Right ventricle myocardium superior (tissue), 1 donor: ENCODE measurements around the gene KCNJ6. TPM values are rescaled to one million over a fixed set of nuclear protein-coding genes. Genes with fewer than 3 reads are reported as not detected.
"Not testable (repeated sequence)": the region's sequence is repeated elsewhere in the genome, so short reads cannot be mapped to it uniquely, and the experiment has no call there.

Experiments
- ATAC-seq: fragments of 200-7000 bp; cut with Tn5 transposase; one replicate; pipeline ENCODE4 v1.9.1; 2020; ENCODE audit warnings: mild to moderate bottlenecking; ENCODE audit not compliant: poor library complexity
- DNase-seq: peaks from one replicate; pipeline ENCODE4 v3.0.0-alpha.2; 2020
- intact Hi-C: fragments of 100-400 bp; cut with DNase I; formaldehyde crosslinking; loops from one replicate; pipeline ENCODE4 v1.11.2; 2022
- total RNA-seq: library from RNA; stranded (reverse); fragmentation: NEBNext Ultra II Directional; extraction: Animal tissue kit (Norgen Biotek cat#: 25700); gene quantifications from one replicate; pipeline ENCODE4 v1.2.1, GENCODE V29; 2021
- donor health status: DM: no; HTN: yes; CAD: no; lungs with severe emphysema.

The KCNJ6 gene
- total RNA-seq, 1 donor from 2014 or later, result not detected

DNA sequence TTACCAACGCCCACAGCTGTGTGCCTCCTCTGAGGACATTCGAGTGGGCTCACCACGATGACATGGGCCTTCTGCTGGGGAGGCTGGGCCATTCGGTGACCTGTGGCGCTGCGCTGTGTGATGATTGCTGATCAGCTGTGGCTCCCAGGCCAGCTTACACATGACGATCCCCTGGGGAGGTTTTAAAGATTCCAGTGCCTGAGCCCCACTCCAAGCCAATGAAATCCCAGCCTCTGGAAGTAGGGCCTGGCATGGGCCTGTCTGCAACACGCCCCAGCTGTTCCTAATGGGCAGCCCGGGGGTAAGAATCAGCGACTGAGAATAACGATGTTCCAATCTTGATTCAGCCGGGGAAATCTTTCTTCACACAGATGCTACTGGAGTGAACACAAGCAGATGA lies 153.7 kb downstream of the KCNJ6 start:
- DNase-seq (no peak), ATAC-seq (peak; percentile 45)
- intact Hi-C loops, result no loop called here

DNA sequence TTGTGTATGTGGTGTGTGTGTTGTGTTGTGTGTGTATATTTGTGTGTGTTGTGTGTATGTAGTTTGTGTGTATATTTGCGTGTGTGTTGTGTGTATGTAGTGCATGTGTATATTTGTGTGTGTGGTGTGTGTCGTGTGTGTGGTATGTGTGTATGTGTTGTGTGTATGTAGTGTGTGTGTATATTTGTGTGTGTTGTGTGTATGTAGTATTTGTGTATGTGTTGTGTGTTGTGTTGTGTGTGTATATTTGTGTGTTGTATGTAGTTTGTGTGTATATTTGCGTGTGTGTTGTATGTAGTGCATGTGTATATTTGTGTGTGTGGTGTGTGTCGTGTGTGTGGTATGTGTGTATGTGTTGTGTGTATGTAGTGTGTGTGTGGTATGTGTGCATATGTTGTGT lies 154.9 kb downstream of the KCNJ6 start:
- DNase-seq, intact Hi-C loops, ATAC-seq: not testable (repeated sequence)

DNA sequence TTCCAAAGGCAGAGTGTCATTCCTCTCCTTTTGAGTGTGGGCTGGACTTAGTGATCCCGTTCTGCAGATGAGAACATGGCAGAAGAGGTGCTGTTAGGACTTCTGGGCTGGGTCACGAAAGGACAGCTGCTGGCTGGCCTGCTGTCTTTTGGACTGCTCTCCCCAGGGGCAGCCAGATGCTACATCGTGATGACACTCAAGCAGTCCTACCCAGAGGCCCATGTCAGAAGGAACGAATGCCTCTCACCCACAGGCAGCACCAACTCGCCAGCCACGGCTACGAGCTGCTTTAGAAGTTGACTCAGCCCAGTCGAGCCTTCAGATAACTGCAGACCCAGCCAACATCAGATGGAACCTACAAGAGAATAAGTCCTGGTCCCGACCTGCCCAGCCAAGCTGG lies 156.5 kb downstream of the KCNJ6 start:
- ATAC-seq, result no peak
- intact Hi-C loops, result no loop called here

DNA sequence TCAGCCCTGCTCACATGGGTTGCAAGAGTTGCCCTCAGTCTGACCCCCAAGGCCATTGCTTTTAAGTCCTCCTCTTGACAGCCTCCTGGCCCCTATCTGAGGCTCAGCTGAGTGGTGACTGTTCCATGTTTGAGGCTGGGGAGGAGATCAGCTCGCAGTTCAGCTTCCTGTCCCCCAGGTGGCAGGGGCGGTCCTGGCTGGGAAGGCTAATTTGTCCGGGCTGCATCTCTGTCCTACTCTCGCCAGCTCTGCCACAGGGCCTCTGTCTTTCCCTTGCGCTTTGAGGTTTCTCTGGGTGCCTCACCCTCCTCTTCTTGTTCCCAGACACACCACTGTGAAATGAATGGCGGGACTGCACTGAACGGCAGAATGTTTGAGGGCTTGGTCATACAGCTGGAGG lies 157.3 kb downstream of the KCNJ6 start:
- intact Hi-C loops, result no loop called here
- DNase-seq, result no peak
- ATAC-seq, result no peak

More for the DNA sequence above, 156.5 kb downstream of the KCNJ6 start:
- no peak for DNase-seq

DNA sequence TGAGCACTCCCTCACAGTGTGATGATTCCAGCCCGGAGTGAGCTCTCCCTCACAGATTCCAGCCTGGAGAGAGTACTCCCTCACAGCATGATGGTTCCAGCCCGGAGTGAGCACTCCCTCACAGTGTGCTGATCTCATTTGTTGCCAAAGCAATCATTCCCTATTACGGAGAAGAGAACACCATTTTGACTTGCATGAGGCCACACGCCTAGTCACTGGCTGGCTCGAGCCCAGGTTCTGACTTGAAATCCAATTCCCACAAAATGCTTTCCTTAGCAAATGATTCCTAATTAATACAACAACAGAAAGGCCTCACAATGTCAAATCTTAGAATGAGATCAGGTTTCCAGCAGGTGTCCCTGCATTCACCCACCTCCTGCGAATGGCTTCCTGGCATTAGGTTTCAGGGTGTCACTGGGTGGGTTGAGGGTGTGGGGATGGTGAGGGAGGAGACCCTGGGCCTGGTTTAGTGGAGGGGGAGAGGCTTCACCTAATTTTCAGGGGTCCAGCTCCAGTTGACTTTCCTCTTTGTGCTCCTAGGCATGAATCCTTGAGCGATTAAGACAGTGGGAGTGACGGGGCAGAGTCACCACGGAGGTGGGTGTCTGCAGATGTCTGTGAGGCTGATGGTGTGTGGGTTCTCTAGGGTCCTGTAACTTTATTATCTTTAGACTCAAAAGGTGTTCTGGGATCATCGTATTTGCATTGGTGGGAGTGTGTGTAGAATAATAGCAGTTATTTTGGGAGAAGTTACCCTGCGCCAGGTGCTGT lies 158.5 kb downstream of the KCNJ6 start:
- intact Hi-C loops, result no loop called here
- DNase-seq (no peak), ATAC-seq (no peak)

DNA sequence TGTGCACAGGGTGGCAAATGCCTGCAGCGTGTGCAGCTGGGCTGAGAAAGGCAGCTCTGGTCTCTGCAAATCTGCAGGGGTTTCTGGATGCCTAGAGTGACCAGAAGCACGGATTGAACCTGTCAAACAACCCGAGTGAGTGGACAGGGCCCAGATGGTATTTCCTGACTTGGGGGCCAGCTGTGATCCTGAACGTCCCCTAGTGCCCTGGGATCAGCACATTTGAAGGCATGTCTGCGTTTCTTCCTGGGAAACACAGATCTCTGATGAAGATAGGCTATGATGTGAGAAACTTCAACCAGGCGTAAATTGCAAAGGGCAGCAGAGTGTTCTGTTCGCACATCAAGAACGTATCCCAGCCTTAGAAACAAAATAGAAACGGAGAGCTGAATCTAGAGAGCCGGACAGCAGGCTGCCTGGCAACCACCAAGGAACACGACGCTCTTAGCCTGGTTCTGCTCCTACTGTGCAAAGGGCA lies 163.1 kb downstream of the KCNJ6 start:
- ATAC-seq (peak; percentile 88), DNase-seq (no peak)
- intact Hi-C loops, result no loop called here

DNA sequence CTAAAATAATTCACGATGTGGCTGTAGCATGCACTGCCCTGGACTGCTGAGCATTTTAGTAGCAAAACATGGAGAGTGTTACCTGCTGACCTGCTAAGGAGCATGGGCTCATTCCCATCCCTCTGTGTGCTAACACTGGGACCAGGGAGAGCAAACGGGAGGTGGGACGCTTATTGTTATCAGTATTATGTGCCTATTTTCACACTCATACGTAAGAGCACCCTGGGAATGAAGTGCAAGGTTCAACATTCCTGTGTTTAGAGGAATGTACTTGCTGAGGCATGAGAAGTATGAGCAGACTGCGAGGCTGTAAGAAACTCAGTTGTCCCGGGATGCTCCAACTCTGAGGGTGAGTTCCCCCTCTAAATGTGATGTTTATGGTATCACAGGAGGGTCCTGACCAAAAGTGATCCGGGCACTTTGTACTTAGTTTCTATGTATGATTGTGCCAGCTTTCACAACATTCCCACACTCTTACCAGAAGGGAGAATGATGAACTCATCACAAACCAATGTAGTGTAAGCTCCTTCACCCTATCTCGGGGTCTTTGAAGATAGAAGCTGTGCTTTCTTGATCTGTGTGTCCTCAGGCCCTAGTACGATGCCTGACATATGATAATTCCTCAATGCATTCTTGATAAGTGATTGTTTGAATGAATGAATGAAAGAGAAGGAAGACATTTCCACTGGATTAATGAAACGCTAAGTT lies 164.8 kb downstream of the KCNJ6 start:
- intact Hi-C loops, result no loop called here
- DNase-seq (no peak), ATAC-seq (peak; percentile 76)

DNA sequence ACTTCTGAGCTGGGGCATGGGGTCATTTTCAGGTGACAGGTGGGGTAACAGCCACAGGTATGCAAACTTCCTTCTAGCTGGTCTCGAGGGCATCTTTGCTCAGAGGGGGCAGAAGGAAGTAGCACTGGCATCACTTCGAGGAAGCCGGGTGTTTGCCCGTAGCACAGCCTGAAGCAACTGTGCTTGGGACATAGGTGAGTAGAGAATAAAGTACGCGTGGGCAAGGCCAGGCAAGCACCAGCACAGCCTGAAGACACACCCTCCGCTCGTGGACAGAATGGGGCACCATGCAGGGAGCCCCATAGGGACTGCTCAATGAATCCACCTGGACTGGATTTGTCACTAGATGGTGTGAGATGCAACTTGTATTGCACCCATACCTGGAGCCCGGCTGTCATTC lies 167.1 kb downstream of the KCNJ6 start:
- intact Hi-C loops, result no loop called here
- no peak for ATAC-seq
- no peak for DNase-seq

DNA sequence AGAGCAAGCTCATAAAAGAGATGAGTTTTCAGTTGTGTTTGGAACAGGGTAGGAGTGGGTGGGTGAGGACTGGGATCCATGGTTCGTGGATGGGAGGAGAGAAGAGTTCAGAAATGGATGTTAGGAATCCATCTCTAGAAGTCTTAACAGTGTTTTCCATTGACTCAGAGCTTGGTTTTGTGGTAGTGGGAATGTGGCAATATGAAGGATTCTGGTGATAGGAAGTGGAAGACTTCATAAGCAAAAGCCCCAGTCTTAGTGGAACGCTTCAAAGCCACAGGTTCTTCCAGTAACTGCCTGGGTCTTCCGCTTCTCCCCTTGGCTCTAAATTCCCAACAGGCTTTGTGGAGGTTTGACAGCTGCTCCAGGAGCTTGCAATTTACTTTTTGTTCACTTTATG lies 167.9 kb downstream of the KCNJ6 start:
- intact Hi-C loops, result no loop called here
- DNase-seq (no peak), ATAC-seq (no peak)

DNA sequence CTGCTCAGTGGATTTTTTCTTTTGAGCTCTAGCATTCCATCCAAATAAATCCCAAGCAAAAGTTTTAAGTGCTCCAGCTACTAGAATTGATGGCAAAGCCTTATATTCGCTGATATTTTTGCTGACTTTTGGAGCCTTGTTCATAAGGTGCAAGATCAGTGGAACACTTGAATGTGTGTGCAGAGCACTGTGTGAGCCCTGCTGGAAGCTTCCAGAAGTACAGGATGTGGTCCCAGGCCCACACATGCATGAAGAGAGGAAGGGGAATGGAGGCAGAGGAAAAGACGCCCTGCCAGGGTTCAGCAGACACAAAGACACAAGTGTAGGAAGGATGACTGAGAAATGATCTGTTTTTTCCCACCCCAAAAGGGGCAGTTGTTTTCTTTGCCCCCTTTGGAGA lies 169.4 kb downstream of the KCNJ6 start:
- ATAC-seq (no peak), DNase-seq (no peak)
- intact Hi-C loops, result no loop called here

DNA sequence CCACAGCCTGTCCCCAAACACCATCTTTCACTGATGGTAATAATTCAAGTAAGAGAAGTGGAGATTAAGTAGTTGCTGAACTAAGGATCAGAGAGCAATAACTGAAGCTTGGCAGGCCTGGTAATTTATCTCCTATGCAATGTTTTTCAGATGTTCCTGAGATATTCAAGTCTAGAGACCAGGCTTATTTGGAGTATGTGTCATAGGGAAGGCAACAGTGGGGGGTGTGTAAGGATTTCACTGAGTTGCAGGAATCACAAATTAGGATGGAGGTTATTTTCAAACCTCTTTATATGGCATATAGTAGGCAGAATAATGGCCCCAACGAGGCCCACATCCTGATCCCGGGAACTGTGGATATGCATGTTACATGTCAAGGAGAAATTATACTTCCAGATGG lies 171.7 kb downstream of the KCNJ6 start:
- intact Hi-C loops, result no loop called here
- DNase-seq (no peak), ATAC-seq (no peak)

DNA sequence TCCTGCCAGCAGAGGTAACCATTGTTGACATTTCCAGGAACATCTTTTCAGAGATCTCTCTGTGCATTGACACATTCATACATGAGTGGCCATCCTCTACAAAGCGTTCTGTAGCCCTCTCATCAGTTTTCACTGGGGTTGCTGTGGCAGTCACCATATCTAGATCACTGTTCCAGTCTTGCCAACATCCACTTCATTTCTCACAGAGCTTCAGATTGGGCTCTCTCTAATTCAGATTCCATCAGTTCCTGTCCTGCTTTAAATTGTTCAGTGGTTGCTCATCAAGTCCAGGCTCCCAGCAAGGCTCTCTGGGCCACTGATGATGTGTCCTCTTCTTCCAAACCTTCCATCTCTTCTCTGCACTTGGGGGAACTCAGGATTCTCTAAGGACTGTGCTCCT lies 173.7 kb downstream of the KCNJ6 start:
- intact Hi-C loops, result no loop called here
- ATAC-seq (peak; percentile 46), DNase-seq (no peak)

DNA sequence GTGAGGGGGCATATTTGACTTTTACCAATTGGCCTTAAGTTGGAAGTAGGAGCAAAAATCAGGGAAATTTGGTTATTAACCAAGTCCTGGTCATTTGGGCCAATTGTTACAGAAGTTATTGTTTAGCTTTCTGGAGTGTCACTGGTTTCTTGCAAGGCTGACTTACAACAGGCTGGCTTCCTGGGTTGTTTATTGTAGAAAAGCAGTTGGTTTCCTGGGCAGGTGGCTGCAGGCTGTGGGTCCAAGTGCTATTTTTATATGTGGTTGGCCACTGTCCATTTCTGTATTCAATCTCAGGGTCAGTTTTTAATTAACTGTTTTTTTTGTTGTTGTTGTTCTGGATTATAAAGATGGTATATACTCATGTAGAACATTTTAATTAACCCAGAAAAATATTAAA lies 174.1 kb downstream of the KCNJ6 start:
- intact Hi-C loops, result no loop called here
- ATAC-seq (no peak), DNase-seq (no peak)

DNA sequence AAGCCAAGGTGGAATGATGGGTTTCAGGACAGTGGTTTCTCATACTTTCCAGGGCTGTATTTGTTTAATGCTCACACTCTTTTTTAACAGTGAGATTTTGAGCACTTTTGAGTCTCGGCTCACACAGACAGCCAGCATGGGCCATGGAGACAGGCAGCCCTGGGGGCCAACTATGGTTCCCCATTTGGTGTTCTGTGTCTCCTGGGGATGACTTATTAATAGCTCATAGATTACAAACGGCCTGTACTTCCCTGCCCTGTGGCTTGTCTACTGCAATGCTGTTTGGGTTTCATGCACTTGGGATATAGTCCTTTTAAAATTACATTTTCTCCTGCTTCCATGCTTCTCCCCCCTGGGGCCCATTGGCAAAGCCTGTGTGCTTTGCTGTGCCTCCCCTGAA lies 178.3 kb downstream of the KCNJ6 start:
- intact Hi-C loops, result no loop called here
- ATAC-seq (peak; percentile 72), DNase-seq (no peak)

DNA sequence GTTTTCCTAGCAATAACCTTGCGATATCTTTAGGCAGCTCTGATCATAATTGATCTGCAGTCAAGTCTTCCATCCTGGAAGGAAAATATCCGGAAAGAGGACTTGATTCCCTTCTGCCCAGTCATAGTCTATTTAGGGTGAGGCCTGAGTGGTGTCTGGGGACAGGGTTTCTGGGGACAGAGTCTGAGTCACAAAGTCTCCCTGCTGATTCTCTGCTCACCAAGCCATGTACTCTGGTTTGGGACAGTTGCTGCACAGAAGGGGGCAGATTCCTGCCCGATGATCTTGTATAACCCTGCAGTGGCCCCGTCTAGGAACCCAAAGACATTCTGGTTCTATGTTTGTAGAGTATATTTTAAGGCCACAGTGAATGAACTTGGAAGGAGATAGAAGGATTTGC lies 178.8 kb downstream of the KCNJ6 start:
- DNase-seq, result no peak
- ATAC-seq, result peak; percentile 67
- intact Hi-C loops, result no loop called here

DNA sequence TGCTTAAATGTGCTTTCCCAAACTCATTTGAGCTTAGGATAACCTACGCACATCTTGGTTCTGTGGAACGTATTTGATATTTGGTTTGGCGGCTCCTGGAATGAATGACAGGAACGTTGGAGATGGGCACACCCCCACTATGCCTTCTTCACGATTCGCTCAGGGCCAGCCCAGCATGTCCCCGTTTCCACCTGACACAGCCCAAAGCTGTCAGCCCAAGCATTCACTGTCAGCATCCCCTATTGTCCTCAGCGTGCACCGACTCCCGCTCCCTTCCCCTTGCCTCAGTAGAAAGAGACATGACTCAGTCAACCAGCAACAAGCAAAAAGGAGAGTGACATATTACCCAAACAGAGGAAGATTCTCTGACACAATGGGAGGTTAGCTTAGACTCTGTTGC lies 181.4 kb downstream of the KCNJ6 start:
- intact Hi-C loops, result no loop called here
- ATAC-seq (no peak), DNase-seq (no peak)

DNA sequence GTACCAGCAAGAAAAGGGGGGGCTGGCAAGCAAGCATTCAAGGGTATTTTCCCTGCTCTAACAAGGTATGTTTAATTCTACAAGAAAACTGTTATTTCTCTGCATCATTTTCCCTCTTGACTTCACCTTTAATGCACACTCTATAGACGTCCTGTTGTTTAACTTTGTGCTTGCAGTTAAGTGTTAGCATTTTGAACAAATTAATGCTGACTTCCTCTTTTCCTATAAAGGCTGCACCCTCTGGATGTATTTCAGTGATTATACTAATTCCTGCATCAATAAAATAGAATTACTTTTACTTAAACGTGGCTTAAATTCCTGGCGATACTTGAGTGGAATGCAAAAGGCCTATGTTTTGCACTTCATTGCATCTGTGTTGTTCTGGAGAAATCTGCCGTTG lies 183.3 kb downstream of the KCNJ6 start:
- intact Hi-C loops, result no loop called here
- DNase-seq (no peak), ATAC-seq (no peak)

DNA sequence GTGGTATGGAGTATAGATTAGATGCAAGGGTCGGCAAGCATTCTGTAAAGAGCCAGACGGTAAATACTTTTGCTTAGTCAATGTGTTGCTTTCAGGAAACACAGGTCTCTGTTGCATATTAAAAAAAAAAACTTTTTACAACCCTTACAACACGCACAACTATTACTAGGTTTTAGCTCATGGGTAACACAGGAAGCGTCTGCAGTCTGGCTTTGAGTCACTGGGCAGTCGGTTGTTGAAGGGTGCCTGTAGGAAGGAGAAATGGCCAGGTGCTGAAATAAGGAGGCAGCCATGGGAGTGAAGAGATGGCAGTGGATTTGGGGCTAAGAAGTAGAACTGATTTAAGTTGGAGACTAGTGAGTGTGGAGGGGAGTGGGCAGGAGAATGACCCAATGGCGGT lies 192.1 kb downstream of the KCNJ6 start:
- ATAC-seq, result no peak
- intact Hi-C loops, result no loop called here
- DNase-seq, result no peak

DNA sequence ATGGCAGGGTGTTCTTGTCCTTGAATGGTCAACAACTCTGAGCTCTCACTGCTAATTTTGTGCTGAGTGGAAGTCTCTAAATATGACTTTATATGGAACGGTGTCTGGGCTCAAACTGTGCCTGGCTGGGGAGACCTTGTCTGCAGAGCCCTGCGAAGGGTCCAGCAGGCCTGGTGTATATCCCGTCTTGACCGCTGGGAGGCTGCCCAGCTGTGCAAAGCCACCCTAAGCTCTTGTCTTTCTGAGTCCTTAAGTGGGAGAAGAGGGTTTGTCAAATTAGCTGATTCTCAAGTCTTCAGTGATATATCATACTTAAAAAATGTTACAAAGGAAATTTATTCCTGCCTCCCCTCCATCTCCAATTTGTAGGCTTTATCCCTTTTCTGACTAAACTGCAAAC lies 198.7 kb downstream of the KCNJ6 start:
- DNase-seq, result no peak
- ATAC-seq, result no peak
- intact Hi-C loops, result loop anchor here (10.0 kb wide), 1 partner anchor 197 kb away; the partner anchor contains the start of gene KCNJ6

DNA sequence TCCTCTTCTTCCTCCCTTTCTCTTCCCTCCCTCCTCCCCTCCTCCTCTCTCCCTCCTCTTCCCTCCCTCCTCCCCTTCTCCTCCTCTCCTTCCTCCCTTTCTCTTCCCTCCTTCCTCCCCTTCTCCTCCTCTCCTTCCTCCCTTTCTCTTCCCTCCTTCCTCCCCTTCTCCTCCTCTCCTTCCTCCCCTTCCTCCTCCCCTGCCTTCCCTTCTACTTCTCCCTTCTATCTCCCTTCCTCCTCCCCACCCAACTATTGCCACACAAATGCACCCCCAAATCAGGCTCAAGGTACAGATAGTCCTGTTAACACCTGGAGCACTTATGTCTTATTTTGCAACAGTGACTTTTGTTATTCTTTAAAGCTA lies 203.7 kb downstream of the KCNJ6 start:
- intact Hi-C loops, result loop anchor here (2.0 to 10.0 kb wide), 2 partner anchors 202 to 414 kb away; partner anchors contain the start of gene KCNJ6
- not testable (repeated sequence) for ATAC-seq, DNase-seq
